COR-L47 (cell line): ENCODE data around the gene MPV17.
"Not testable (repeated sequence)": the region's sequence is repeated elsewhere in the genome, so short reads cannot be mapped to it uniquely, and the experiment has no call there.

ENCODE experiments used
- DNase-seq: peaks from one replicate; lab custom pipeline; 2025; lab: John Stamatoyannopoulos, UW

MPV17 gene, protein sequence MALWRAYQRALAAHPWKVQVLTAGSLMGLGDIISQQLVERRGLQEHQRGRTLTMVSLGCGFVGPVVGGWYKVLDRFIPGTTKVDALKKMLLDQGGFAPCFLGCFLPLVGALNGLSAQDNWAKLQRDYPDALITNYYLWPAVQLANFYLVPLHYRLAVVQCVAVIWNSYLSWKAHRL

DNA sequence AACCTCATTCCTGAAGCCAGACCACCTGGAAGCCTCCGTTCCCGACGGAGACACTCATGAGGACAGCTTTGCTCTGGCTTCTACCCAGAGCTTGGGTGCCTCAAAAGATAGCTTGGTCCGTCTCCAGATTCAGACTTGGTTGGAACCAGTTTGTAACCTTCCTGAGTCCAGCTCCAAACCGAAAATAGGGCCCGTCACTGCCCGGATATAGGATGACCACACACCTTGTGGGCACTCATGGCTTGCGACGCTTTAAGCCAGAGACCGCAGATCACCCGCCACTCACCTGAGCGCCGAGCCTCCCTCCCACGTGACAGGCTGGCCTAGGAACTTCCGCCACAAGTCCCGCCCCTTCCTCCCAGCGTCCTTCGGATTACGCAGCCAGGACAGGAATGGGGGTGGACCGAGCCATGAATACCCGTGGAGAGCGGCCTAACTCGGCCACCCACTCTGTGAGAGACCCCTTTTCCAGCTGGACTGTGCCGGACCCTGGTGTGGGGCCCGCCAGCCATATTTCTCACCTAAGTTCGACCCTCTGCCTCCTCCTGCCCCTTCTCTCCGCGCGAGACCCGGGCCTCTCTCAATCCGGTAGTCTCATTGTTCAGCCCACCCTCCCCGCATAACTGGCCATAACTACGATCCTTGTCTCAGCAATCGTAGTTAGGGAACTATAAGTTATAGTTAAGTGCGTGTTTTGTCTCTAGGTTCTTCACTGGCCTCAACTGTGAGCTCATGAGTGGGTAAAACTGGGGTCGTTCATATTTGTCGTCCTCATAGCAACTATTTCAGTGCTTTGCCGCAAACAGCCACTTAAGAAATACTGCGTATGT lies at the start of gene MPV17:
MPV17 (minus strand) TSS at position 332 of the 830 bp plus-strand sequence. CDS start 580 bp downstream, outside the sequence.
- peak; percentile 89 for DNase-seq

DNA sequence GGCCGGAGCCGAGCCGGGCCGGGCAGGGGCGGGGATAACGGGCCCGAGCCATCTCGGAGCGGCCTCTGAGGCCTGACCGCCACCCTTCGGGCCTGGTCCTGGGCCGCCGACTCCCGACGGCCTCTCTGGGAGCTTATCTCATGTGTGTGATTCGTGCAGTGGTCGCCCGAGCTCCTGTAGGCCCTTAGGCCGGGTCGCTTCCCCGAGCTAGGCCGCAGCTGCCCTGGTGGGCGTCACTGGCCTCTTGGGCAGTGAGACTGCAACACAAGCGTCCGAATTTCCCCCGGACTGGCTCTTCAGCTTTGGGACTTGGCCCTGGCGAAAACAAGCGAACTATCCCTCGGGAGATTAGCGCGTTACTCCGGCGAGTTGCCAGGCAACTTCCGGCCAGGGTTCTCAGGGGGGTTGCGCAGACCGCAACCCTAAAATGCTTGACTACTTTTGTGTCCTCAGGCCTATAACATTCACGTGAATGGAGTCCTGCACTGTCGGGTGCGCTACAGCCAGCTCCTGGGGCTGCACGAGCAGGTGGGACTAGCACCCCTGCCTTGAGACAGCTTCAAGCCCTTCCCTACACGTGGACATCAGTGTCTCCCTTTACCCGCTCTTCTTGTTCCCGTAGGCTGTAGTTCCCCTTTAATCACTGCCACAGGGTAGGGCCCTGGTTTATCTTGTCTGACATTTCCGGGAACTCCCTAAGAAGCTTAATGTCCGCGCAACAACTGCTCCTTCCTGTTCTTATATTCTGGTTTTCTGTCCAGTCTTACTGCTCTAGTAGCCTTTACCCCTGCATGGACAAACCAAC lies 48.1 kb upstream of the MPV17 start:
- peak; percentile 4 for DNase-seq

DNA sequence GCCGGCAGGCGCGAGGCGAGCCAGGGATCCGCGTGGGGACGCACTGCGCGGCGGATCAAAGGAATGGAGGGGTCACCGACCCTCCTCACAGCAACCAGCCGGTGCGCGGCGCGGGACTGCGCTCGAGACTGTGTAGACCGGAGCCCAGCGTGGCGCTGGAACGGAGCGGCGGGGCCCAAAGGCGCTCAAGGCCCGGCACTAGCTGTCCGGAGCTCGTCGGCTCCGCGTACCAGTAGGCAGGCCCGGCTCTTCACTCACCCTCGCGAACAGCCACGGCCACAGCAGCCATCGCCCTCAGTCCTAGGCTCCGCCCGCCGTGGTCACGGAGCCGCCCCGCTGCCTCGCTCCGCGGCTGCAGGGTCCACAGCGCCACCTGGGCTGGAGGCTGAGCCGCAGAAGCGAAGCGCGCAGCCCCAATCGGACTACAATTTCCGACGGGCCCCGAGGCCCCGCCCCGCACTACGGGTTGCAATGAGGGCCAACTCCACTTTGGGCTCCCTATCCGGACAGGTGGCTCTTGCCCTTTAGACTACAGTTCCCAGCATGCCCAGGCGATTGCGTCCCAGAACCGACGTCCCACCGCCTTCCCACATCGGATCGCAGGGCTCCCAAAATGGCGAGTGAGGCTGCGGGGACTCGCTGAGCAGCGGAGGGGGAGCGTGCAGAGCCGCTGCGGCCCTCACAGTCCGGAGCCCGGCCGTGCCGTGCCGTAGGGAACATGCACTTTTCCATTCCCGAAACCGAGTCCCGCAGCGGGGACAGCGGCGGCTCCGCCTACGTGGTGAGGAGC lies 47.3 kb upstream of the MPV17 start, which contains the start of the genes EIF2B4 and SNX17:
EIF2B4 (minus strand) TSS at position 313 of the 790 bp plus-strand sequence; CDS start at position 289, 24 bp downstream.
SNX17 (plus strand) TSS at position 591 of the 790 bp plus-strand sequence; CDS start at position 719, 128 bp downstream.
- peak; percentile 97 for DNase-seq

DNA sequence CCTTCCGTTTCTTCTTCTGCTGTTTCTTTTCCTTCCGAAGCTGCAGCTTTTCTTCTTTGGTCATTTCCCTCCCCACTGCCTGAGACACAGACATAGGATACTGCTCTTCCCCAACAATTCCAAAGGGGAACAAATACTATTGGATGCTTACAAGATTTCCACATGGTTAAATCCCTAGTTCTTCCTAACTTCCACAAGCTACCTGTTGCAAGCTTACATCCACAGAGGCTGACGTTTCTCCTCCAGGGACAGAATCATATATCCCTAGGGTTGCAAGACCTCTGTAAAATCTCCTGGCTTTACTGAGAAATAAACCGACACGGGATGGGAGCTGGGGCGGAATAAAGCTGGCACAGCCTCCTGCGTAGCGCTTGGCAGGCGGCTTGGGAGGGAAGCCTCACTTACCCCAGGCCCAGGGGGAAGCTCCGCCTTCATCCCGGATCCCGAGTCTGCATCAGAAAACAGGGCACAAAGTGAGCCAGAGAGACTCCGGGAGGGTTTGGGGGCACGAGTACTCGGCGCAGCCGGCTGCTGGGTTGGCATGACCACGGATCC lies 46.7 kb upstream of the MPV17 start:
- DNase-seq, result peak; percentile 40

DNA sequence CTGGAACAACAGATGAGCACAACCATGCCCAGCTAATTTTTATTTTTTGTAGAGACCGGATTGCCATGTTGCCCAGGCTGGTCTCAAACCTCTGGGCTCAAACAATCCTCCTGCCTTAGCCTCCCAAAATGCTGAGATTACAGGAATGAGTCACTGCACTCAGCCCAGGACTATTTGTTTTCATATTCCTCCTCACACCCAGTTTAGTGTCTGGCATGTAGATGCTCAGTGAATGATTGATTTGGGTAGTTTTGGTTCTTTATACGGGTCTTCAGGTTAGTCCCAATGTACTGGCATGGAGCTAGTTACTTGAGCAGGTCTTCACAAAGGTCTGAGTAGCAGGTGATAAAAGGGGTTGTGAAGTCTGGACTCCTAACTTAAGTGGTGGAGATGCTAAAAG lies 41.0 kb upstream of the MPV17 start:
- no peak for DNase-seq

DNA sequence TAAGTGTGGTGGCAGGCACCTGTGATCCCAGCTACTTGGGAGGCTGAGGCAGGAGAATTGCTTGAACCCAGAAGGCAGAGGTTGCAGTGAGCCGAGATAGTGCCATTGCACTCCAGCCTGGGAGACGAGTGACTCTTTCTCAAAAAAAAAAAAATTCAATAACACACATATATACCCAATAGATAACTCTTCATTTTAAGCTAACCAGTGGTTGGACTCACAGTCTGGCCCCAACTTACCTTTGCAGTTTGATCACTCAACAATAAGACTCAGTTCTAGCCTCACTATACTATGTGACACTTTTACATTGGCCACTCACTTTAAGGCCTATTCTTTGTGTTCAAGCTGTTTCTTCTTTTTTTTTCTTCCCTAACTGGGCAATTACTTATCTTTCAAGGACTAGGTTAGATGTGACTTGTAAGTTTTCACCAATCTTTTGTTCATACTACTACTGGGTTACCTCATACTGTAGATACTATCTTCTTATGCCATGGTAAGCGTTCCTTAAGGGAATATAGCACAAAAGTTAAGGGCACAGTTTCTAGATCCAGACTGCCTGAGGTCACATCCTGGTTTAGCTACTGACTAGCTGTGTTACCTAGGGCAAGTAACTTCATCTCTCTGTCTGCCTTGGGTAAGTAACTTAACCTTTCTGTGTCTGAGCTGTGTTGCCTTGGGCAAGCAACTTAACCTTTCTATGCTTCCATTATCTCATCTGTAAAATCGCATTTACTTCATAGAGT lies 40.0 kb upstream of the MPV17 start:
- DNase-seq, result no peak

DNA sequence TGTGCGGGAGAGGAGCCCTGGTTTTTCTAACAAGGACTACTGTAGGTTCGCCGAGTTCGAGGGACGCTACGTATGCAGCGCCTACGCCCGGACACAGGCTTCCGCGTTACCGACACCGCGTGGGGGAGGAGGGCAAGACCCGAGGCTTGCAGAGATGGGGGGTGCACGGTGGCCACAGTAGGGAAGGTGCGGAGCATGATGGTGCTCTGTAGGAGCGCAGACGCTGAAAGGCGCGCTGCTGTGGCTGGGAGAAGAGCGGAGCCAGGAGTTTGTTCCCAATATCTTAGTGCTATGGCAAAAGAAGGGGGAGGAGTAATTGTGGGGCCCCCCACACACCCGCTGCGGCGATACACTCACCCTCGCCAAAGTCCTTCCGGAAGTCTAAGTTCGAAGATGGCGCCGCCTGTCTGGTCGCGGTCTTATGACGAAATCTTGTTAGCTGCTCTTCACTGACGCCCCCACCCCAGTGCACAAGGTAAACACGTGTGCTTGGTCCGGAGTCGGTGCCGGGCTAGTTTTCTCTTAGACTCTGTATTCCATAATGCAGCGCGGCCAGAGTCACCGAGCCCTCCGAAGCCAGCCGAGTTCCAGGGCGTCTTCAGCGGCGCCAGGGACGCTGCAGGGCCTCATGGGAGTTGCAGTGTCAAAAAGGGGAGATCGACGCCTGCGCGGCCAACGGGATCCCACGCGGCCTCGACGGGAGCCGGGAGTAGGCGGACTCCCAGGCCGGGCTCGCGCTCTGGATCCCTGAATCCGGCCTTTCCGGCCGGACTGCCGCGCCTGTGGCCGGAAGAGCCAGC lies 33.7 kb upstream of the MPV17 start, which contains the start of gene GTF3C2:
GTF3C2 (minus strand) TSS at position 383 of the 800 bp plus-strand sequence. CDS start 13,210 bp downstream, outside the sequence.
- DNase-seq, result peak; percentile 98

DNA sequence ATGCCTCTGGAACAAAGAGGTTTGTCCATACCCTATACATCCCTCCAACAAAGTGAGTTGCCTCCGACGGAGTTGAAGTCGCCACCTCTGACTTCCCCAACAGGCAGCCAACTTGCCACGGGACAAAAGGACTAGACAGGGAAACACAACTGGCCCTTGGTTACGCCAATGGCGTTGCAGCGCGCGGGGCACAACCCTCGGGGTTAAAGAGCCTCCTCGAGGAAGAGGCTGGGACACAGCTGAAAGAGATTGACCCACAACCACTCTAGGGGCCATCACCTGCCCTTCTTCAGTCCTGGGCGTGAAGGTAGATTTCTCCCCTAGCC lies 33.1 kb upstream of the MPV17 start:
- DNase-seq, result no peak

DNA sequence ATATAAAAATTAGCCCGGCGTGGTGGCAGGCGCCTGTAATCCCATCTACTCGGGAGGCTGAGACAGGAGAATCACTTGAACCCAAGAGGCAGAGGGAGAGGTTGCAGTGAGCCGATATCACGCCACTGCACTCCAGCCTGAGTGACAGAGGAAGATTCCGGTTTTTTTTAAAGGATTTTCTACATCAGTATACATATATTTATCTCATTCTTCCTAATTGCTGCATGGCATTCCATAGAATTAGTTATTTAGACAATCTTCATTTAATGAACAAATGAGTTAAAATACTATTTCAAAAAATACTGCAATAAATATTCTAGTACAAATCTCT lies 31.7 kb upstream of the MPV17 start:
- DNase-seq, result no peak

DNA sequence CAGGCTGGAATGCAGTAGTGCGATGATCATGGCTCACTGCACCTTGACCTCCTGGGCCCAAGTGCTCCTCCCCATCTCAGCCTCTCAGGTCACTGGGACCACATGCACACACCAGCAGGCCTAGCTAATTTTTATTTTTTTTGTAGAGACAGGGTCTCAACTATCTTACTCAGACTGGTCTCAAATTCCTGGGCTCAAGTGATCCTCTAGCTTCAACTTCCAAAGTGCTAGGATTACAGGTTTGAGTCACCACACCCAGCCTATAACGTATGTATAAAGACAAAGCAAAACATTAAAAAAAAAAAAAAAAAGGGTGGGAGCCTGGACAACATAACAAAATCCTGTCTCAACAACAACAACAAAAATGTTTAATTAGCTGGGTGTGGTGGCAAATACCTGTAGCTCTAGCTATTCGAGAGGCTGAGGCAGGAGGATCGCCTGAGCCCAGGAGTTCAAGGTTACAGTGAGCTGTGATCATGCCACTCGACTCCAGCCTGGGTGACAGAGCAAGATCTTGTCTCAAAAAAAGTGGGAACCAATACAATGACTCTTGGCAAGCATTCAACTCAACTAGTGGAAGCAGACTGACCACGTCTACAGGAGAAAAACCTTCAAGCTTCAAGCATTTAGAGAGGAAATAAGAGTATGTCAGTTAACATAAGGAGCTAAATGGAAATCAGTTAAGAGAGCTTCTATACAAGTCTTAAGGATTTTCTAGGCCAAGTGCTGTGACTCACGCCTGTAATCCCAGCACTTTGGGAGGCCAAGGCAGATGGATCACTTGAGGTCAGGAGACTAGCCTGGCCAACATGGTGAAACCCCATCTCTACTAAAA lies 31.1 kb upstream of the MPV17 start:
- no peak for DNase-seq

DNA sequence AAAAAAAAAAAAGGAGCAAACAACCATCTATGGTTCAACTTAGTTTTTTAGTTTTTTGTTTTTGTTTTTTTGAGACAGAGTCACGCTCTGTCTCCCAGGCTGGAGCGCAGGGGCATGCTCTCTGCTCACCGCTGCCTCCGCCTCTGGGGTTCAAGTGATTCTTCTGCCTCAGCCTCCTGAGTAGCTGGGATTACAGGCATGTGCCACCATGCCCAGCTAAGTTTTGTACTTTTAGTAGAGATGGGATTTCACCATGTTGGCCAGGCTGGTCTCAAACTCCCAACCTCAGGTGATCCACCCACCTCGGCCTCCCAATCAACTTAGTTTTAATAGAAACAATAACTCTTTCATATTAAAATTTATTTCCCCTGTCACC lies 30.5 kb upstream of the MPV17 start:
- DNase-seq, result not testable (repeated sequence)

DNA sequence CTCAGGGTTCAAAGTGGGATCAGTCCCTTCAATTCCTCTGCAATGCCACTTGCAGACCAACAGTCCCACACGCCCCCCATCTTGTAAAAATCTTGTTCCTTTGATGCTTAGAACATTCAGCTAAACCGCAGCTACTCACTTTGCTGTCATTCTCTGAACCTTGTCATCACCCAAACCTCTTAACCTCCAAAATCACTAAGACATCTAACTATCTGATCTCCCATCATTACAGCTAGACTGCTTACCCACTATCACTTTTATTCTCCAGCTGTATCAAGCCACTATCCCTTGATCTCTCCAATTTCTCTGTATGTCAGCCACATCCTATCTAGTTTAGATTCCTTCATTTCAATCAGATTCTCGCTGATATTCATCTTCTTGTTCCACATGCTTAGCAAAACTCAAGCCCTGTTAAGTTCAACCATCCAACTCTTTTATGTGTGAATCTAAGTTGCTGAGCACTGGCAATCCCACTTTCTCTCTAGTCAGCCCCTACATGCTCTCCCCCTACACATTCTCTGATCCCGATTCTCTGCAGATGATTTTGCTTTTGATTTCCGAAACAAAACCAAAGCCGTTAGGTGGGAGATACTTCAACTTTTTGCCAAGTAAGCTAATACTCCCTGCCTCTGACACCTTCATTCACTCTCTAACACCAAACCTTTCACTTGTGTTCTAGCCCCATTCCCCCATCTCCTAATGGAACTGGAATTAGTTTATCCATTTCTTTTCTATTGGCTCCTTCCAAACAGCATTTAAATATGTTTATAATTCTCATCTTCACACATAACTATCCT lies 29.1 kb upstream of the MPV17 start:
- DNase-seq, result no peak

DNA sequence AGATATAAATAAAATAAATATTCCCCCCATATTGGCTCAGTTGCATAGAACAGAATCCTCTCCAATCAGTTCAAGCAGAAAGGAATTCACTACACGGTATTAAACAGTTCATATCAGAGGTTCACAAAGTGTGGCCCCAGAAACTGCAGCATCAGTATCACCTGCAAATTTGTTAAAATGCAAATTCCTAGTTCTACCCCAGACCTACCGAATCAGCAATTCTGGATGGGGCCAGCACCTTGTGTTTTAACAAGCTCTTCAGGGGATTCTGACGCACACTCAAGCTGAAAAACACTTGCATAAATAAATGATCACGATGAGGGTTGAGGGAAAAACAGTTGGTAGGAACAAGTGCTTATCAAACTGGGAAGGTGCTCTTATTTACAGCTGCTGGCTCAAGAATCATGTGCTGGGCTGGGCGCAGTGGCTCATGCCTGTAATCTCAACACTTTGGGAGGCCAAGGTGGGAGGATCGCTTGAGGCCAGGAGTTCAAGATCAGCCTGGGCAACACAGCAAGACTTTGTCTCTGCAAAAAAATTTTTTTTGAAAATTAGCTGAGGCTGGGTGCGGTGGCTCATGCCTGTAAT lies 27.3 kb upstream of the MPV17 start:
- DNase-seq, result no peak

DNA sequence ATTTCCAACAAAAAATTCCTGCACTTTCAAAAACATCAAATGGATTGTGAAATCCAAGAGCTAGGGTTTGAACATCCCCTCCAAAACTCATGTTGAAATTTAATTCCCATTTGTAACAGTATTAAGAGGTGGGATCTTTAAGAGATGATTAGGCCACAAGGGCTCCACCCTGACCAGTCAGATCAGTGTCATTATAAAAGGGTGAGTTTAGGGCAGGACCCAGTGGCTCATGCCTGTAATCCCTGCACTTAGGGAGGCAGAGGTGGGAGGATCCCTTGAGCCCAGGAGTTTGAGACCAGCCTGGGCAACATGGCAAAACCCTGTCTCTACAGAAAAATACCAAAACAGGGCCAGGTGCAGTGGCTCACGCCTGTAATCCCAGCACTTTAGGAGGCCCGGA lies 24.7 kb upstream of the MPV17 start:
- no peak for DNase-seq

DNA sequence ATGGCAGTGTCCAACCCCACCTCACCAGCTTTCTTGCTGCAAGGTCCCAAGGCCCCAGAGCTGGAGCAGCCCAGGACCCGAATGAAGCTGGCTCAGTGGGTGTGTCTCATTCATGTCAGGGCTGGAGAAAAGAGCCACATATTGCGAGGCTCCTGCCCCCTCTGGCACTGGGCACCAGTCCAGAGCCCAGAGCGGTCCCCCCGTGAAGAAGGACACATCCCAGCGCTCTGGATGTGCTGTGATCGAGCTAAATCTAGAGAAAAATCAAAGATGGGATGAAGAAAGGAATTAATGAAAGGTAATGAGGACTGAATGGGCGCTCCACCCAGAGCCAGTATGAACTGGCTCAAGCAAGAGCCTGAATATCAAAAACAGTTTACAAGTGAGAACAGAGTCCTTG lies 13.3 kb upstream of the MPV17 start:
- DNase-seq, result no peak

DNA sequence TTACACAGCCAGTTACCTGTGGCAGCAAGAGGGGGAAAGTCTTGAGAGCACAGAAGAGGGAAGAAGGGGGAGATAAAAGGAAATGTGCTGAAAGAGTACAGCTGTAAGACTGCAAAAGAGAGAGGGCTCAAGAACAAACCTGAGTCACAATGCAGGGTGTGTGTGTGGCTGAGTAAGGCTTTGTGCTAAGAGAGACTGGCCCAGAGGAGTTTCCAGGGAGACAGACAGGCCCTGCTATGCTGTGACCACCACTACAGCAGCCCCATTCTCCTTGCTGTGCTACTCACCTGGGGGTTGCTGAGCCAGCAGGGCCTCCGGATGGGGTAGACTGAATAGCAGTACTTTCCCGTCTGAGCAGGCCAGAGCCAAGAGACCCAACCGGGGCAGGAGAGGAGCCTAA lies 12.4 kb upstream of the MPV17 start:
- DNase-seq, result no peak

DNA sequence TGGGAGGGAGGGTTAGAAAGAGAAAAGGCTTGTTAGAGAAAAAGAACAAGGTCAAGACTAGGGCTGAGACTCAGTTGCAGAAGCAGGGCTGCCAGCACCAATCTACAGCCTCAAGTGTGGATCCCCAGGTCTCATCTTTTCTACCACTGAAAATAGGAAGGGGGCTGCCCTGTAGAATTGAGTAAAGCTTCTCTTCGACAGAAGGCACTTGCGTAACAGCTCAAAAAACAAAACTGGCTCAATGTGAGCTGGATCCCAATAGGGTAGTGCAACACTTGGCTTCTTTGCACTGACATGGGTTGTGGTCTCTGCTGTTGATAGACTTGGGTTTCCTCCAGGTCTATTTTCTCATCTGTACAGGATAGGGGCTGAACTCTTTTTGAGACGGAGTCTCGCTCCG lies 1.8 kb upstream of the MPV17 start:
- DNase-seq, result no peak
